Middle frontal gyrus (tissue), 1 donor: ENCODE results near the gene ZNF581.
A peak's percentile ranks its signal among the peaks of the same experiment; 100 is the strongest.

Source experiments
- DNase-seq: peaks from one replicate; pipeline ENCODE4 v3.0.0-alpha.2; 2015; ENCODE audit warnings: low spot score; ENCODE audit errors: extremely low spot score

The ZNF581 gene

DNA sequence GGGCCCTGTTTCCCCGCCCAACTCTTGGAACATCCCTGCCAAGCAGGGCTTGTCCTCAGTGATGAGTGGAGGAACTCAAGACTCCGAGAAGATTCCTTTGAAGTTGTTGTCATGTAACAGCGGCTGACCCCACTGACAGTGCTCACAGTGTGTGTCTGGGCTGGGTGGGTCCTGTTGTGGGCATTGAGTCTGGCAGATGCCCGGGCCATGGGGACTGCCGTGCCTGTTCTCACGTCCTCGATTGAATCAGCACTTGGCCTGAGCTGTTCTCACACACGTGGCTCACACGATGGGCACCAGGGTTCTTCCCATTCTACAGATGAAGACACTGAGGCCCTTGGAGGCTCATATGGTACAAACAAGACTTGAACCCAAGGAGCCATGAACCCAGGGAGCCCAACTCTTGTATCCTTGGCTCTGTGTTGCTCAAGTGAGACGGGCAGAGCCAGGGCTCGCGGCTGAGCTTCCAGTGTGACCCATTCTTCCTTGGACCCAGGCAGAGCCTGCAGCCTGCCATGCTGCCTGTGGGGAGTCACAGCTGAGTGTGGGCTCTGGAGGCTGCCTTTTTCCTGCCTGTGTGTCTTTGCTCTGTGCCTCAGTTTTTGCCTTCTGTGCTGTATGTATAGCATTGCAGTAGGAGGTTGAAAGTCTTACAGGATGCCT is 23.0 kb downstream of the ZNF581 start:
- no peak for DNase-seq

- DNase-seq: no peak
These were observed 23.5 kb downstream of the ZNF581 start for GRCh38 chr19:55667006-55667381.

GRCh38 chr19:55667511-55667910 is 24.1 kb downstream of the ZNF581 start:
- DNase-seq: no peak

DNA sequence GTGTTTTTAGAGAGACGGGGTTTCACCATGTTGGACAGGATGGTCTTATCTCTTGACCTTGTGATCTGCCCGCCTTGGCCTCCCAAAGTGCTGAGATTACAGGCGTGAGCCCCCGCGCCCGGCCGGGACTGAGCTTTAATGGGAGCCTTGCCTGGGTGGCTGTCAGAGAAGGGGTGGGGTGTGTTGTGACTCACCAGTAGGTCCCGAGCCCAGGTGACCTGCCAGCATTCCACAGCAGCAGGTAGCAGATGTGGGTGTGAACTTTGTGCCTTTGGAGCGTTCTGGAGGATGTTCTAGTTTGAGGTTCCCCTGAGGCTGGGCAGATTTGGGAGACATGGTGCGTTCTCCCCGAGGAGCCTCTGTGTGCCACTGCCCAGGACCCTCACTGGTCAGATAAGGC is 24.5 kb downstream of the ZNF581 start:
- no peak for DNase-seq

- DNase-seq: no peak
These were observed 25.3 kb downstream of the ZNF581 start for GRCh38 chr19:55668603-55669348.

DNA sequence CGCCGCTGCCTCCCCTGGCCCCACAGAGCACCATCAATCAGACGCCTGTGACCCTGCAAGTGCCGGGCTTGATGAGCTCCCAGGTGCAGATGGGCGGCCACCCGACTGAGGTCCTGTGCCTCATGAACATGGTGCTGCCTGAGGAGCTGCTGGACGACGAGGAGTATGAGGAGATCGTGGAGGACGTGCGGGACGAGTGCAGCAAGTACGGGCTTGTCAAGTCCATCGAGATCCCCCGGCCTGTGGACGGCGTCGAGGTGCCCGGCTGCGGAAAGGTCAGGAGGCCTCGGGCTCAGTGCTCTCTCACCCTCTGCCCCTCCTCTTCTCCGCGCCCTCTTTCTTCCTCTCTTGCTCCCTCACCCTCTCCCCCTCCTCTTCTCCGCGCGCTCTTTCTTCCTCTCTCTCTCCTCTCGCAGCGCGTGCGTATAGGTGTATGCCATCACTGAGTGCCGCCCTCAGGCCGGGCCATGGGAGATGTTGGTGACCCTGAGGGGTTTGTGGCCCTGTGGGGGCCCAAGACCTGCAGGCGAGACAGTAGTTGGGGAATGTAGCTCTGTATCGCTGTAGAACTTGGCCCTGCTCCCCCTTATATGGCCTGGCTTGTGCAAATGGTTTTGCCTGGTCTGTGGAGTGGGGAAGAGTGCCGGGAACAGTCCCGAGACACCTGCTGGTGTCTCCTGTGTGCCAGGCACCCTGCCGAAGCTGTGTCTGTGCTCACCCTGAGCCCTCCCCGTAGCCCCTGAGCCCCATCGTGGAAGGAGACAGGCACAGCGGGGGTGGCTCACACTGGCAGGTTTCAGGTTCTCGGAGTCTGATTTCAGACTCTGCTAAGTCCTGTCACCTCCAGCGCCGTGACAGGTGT is 26.2 kb downstream of the ZNF581 start:
- no peak for DNase-seq

- DNase-seq: no peak
These were observed 27.0 kb downstream of the ZNF581 start for GRCh38 chr19:55670280-55671053.

DNA sequence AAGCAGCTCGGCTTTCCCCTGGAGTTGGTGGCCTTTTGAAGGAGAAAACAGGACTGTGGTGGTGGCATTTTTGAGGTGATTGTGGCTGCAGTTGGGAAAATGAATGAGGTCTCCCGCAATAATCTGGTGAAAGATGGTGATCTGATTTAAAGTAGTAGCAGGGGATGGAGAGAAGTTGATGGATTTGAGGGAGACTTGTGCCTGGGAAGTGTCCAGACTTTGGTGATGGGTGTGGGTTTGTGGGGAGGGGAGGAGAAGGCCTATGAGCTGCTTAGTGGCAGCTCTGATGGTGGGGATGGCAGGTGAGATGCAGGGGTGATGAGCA is 27.6 kb downstream of the ZNF581 start:
- DNase-seq: no peak

DNA sequence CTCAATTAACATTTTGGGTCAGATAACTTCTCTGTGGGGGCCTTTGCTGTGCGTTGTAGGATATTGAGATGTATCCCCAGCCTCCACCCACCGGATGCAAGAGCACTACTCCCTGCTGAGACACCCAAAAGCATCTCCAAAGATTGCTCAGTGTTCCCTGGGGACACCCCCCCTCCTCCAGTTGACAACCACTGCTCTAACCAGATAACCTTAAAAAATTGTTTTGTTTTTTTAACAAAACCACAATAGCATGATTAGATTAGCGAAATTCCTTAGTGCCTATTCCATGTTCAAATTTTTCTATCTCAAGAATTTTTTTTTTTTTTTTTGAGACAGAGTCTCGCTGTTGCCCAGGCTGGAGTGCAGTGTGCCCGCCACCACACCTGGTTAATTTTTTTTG is 29.0 kb downstream of the ZNF581 start:
- no peak for DNase-seq

GRCh38 chr19:55673465-55673864 is 30.0 kb downstream of the ZNF581 start:
- DNase-seq: no peak

GRCh38 chr19:55673889-55674288 is 30.4 kb downstream of the ZNF581 start:
- DNase-seq: no peak

DNA sequence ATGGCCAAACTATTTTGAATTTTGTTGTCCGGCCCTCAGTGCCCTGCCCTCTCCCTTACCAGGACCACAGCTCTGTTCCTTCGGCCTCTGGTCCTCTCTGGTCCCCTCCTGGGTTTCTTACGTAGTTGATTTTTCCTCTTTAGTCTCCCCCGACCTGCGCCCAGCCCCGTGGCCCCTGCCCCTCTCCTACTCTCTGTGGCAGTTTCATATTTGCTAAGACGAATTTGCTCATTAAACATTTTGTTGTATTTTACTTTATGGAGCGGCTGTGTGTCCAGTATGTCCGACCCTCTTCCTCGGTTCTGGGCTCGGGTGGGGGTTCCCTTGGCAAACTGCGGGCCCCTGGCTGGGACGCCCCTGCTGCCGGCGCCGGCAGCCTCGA is 31.0 kb downstream of the ZNF581 start:
- no peak for DNase-seq

DNA sequence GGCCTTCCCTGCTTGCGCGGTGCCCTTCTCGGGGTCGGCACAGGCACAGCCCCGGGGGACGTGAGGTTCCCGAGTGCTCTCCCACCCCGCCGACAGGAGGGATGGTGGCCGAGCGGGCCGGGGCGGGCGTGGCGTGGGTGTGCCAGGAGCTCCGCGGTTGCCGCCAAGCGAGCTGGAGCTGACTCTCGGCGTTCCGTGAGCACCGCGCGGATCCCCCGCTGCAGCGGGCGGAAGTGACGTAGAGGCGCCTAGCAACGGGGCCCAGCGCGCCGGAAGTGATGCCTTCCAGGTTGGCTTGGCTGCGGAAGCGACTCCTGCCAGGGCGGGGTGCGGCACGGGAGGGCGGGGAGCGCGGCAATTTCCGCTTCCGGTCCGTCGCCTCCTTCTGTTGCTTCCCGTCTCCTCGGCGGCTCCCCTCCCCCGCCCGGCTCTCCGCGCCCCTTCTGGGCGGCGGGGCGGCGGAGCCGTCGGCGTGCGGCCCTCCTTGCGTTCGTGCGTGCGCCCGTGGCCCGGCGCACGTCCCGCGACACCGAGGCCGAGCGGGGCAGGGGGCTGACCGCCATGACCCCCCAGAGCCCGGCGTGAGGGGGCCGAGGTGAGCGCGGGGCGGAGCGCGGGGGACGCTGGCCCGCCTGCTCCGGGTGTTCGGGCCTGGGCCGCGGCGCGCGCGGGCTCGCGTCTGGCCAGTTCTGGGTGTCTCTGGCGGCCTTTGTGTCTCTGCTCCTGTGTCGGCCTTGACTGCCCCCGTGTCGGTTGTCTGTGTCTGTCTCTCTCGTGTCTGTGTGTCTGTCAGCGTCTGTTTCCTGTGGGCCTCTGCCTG is 31.6 kb downstream of the ZNF581 start, which contains the start of gene EPN1:
Gene EPN1 (plus strand): TSS at position 386 of the 820 bp plus-strand sequence. CDS start 3,402 bp downstream, outside the sequence.
- peak; percentile 92 for DNase-seq

DNA sequence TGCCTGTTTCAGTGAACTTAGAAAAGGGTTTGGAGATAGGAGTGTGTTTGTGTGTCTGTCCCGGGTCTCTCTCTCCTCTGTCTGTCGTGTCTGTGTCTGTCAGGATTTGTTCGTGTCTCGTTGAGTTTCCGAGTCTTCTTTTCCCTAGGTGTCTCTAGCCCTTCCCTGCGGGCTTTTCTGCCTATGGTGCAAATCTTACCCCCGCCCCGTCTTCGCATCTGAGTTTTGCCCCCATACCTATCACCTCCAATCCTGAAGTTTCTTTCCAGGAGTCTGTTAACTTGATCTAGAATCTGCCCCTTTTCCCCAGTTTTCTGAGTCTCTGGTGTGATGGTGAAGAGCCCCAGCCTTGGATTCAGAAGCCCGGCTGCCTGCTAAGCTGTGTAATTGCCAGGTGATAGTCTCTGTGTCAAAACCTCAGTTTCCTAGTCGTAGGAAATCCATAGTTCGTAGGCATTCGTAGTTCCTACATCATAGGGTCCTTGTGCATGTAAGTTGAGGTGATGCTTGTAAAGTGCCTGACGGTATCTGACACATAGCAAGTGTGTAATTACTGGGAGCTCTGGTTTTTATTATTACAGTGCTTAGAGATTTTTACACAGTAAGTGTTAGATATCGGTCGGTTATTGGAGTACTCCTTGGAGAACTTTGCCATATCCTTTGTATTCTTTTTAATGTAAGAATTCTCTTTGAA is 32.4 kb downstream of the ZNF581 start:
- no peak for DNase-seq

DNA sequence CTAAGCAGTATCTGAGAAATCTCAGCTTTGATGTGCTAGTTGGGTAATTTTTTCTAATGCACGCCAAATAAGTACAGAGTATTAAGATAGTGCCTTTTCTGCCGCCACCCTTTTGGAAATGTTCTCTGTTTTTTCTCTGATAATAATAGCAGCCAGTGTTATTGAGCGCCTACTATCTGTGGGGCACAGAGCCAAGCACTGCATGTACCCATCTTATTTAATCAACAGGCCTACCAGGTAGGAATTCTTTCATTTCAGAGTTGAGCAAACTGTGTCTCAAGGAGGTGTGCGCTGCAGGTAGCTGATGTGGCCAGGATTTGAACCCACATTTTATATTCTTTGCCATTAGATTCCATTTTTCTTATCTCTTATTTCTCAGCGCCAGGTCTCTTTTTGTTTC is 32.9 kb downstream of the ZNF581 start:
- DNase-seq: no peak

GRCh38 chr19:55676889-55677505 is 33.5 kb downstream of the ZNF581 start:
- no peak for DNase-seq

GRCh38 chr19:55677572-55678028 is 34.2 kb downstream of the ZNF581 start:
- DNase-seq: no peak

GRCh38 chr19:55678121-55678671 is 34.7 kb downstream of the ZNF581 start:
- DNase-seq: no peak
